Hepatocyte (in vitro differentiated cells): ENCODE data around the gene MAST4.

ENCODE experiments used
- EZH2 ChIP-seq: fragments of 200-600 bp; sonication (generic); IDR thresholded peaks from 2 replicates; pipeline ENCODE4 v1.6.1; 2016; ENCODE audit warnings: antibody characterized with exemption, mild to moderate bottlenecking, borderline replicate concordance
- EZH2phosphoT487 ChIP-seq: fragments of 200-600 bp; sonication (generic); IDR thresholded peaks from one replicate; pipeline ENCODE4 v1.6.1; 2018; ENCODE audit warnings: antibody characterized with exemption, mild to moderate bottlenecking, low read depth, moderate library complexity; ENCODE audit not compliant: unreplicated experiment, severe bottlenecking
- TF ChIP-seq, protein P1 (sequence below): fragments of 200-600 bp; sonication (generic); IDR thresholded peaks from 2 replicates; pipeline ENCODE4 v1.5.1; 2016; ENCODE audit warnings: antibody characterized with exemption, mild to moderate bottlenecking; ENCODE audit not compliant: poor library complexity

DNA sequence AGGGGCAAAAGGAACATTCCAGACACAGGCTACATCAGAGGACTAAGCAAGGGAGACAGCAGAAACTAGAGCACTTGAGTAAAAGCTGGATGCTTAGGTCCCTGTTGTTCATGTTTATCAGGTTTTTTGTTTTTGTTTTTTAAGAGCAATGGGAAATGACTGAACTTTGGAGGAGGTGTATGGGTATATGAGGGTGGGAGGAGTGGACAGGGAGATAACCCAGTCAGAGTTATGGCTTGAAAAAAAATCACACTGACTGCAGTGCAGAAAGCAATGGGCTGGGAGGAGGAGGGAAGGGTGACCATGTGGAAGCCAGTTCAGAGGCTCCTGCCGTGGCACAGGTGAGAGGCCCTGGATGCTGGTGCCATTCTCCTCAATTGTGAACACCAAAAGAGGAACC, 522.8 kb downstream of the MAST4 start:
- TF ChIP-seq, protein P1, sequence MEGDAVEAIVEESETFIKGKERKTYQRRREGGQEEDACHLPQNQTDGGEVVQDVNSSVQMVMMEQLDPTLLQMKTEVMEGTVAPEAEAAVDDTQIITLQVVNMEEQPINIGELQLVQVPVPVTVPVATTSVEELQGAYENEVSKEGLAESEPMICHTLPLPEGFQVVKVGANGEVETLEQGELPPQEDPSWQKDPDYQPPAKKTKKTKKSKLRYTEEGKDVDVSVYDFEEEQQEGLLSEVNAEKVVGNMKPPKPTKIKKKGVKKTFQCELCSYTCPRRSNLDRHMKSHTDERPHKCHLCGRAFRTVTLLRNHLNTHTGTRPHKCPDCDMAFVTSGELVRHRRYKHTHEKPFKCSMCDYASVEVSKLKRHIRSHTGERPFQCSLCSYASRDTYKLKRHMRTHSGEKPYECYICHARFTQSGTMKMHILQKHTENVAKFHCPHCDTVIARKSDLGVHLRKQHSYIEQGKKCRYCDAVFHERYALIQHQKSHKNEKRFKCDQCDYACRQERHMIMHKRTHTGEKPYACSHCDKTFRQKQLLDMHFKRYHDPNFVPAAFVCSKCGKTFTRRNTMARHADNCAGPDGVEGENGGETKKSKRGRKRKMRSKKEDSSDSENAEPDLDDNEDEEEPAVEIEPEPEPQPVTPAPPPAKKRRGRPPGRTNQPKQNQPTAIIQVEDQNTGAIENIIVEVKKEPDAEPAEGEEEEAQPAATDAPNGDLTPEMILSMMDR, result no peak
- TF ChIP-seq EZH2, result no peak
- no peak for TF ChIP-seq EZH2phosphoT487
